Fibroblast of skin of back (primary cell): Measurements from ENCODE around the gene CMTM1.
"Not testable (repeated sequence)": the region's sequence is repeated elsewhere in the genome, so short reads cannot be mapped to it uniquely, and the experiment has no call there.

ENCODE experiments used
- DNase-seq: peaks from one replicate; pipeline ENCODE4 v3.0.0-alpha.2; 2013

CMTM1 gene

GRCh38 chr16:66592241-66592640, 26.0 kb downstream of the CMTM1 start:
- no peak for DNase-seq

- no peak for DNase-seq
Observed at GRCh38 chr16:66592814-66593213, 26.6 kb downstream of the CMTM1 start.

GRCh38 chr16:66594739-66595138, 28.5 kb downstream of the CMTM1 start:
- DNase-seq, result no peak

- DNase-seq, result not testable (repeated sequence)
Observed at GRCh38 chr16:66596559-66596958, 30.3 kb downstream of the CMTM1 start.

GRCh38 chr16:66596986-66597848, 31.0 kb downstream of the CMTM1 start:
- DNase-seq, result no peak

- DNase-seq, result peak; percentile 42
Observed at GRCh38 chr16:66598111-66598510, 31.9 kb downstream of the CMTM1 start.

GRCh38 chr16:66599726-66600125, 33.5 kb downstream of the CMTM1 start:
- DNase-seq, result no peak

GRCh38 chr16:66600477-66600876, 34.2 kb downstream of the CMTM1 start:
- DNase-seq, result no peak

GRCh38 chr16:66601471-66601870, 35.2 kb downstream of the CMTM1 start:
- DNase-seq, result no peak

- peak; percentile 65 for DNase-seq
Observed at GRCh38 chr16:66603537-66604375, 37.5 kb downstream of the CMTM1 start.

- peak; percentile 61 for DNase-seq
Observed at GRCh38 chr16:66604376-66605176, 38.3 kb downstream of the CMTM1 start, which contains the start of gene CMTM3. TSS of gene CMTM3 (plus strand) at chr16:66604704. CDS start at chr16:66604806, 102 bp downstream.

GRCh38 chr16:66605177-66605978, 39.1 kb downstream of the CMTM1 start:
- peak; percentile 58 for DNase-seq

- no peak for DNase-seq
Observed at GRCh38 chr16:66605979-66606751, 39.9 kb downstream of the CMTM1 start.

GRCh38 chr16:66608241-66609138, 42.3 kb downstream of the CMTM1 start:
- peak; percentile 84 for DNase-seq

GRCh38 chr16:66609139-66609510, 42.9 kb downstream of the CMTM1 start:
- DNase-seq, result no peak

GRCh38 chr16:66610111-66610820, 44.0 kb downstream of the CMTM1 start:
- DNase-seq, result no peak

- DNase-seq, result not testable (repeated sequence)
Observed at GRCh38 chr16:66611911-66612310, 45.7 kb downstream of the CMTM1 start.

- no peak for DNase-seq
Observed at GRCh38 chr16:66612422-66612821, 46.2 kb downstream of the CMTM1 start.

GRCh38 chr16:66614161-66614802, 48.0 kb downstream of the CMTM1 start:
- DNase-seq, result no peak
